ENCODE results near the gene PCDHGC3.

PCDHGC3 gene

GRCh38 chr5:141524604-141525597 is 49.1 kb downstream of the PCDHGC3 start:
- peak; percentile 55 to 91 for DNase-seq

- no peak for DNase-seq
These were observed 49.9 kb downstream of the PCDHGC3 start for GRCh38 chr5:141525653-141526052.

- no peak for DNase-seq
These were observed 51.7 kb downstream of the PCDHGC3 start for GRCh38 chr5:141527426-141527825.
